Thyroid gland (tissue), 4 donors: ENCODE data around the gene COL28A1.

Experiments
- POLR2A ChIP-seq, 2 donors: fragments of 450-650 bp; IDR thresholded peaks; one replicate each; pipeline ENCODE4 v1.6.1; 2017; ENCODE audit warnings: antibody characterized with exemption in 2 of 2, mild to moderate bottlenecking in 2 of 2, moderate library complexity in 1 of 2
- TF ChIP-seq, protein P1 (sequence below), 6 experiments: fragments of 200-600 bp in 3 of 6; fragments of 450-650 bp in 3 of 6; sonication (generic) in 3 of 6; IDR thresholded peaks; one replicate each; pipeline ENCODE4 v1.5.1; 2016 to 2019; ENCODE audit warnings: antibody characterized with exemption in 6 of 6, mild to moderate bottlenecking in 2 of 6, inconsistent platforms in 1 of 6, moderate library complexity in 1 of 6

DNA sequence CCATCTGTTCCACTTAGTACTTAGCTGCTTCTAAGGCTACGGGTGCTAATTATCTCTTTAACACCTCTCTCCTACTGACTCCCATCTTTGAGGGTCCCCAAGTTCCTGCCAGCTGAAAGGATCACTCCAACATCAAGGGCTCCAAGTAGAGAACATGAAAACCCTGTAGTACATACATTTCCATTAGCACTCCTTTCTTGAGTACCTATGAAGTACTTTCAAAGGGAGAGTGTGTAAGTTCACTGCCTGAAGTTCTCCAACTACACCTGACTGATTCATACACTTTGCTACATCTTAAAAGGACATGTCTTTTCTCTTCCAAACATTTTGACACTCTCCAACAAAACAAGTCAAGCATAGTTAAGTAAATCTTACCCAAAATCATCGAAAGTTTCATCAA, 113.8 kb downstream of the COL28A1 start:
- TF ChIP-seq, protein P1, sequence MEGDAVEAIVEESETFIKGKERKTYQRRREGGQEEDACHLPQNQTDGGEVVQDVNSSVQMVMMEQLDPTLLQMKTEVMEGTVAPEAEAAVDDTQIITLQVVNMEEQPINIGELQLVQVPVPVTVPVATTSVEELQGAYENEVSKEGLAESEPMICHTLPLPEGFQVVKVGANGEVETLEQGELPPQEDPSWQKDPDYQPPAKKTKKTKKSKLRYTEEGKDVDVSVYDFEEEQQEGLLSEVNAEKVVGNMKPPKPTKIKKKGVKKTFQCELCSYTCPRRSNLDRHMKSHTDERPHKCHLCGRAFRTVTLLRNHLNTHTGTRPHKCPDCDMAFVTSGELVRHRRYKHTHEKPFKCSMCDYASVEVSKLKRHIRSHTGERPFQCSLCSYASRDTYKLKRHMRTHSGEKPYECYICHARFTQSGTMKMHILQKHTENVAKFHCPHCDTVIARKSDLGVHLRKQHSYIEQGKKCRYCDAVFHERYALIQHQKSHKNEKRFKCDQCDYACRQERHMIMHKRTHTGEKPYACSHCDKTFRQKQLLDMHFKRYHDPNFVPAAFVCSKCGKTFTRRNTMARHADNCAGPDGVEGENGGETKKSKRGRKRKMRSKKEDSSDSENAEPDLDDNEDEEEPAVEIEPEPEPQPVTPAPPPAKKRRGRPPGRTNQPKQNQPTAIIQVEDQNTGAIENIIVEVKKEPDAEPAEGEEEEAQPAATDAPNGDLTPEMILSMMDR (IDR thresholded peaks at IDR 0.05): no peak
- TF ChIP-seq POLR2A (IDR thresholded peaks at IDR 0.05): no peak
